GM18861 (cell line): ENCODE data around the gene WFIKKN2.
A peak's percentile ranks its signal among the peaks of the same experiment; 100 is the strongest.
"Not testable (repeated sequence)": the region's sequence is repeated elsewhere in the genome, so short reads cannot be mapped to it uniquely, and the experiment has no call there.

Source experiments
- ATAC-seq: cut with Tn5 transposase; IDR thresholded peaks from one replicate; pipeline ENCODE4 v1.9.1; 2021; ENCODE audit not compliant: unreplicated experiment

The WFIKKN2 gene

DNA sequence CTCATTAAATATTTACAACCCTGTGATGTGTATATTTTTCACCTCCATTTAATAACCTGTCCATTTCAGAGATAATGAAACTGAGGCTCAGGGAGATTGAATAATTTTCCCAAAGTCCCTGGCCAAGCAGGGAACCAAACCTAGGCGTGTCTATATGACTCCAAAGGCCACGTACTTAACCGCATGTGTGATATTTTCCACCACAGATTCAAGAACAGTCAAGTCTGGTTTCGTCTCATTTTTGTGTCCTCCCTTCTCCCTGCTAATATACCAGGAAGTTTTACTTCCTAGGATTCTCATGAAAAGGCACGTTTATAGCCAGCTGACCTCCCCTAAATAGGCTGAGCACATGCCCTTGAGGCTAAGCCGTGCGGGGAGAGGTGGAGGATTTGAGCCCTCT is 15.3 kb downstream of the WFIKKN2 start:
- ATAC-seq: no peak

DNA sequence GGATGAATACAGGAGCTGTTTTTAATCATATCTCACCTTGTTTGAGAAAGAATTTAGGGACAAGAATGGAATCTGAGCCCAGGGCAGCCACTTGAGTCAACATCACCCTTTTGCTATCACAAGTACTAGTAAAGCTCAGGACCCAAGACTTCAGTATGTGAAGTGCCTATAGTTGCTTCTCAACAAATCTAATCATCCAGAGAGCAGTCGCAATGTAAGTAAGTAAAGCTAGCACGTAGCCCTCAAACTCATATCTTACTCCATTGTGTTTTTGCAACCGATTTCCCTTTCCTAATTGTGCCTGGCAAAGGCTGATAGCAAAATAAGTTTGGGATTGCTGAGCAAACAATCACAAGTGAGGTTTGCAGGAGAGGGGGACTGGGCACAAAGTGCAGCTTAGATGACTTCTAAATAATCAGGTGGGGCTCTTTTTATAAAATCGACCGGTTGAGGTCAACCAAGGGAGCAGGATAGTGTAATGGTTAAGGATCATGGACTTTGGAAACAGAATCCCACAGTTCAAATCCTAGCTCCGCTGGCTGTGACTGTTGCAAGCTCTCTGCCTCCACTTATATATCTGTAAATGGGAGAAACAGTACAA is 17.7 kb downstream of the WFIKKN2 start:
- ATAC-seq: no peak

DNA sequence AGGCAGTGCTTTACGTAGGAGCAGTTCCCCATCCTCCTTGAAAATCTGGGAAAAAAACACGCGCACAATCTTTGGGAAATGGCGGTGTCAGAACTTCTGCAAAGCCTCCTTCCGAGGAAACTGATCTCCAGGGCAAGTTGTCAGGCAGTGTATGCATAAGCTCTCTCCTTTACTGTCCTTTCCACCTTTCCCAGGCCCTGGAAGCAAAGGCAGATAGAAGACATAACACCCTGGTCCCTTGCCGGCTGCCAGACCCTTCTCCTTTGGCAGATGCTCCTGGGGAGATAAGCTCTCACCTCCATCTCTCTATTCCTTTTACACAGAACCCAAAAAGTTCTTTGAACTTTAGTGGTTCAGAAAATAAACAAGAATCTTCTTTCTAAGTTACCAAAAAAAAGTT is 18.4 kb downstream of the WFIKKN2 start:
- no peak for ATAC-seq

- ATAC-seq: no peak
Observed at GRCh38 chr17:50855708-50856330, 20.4 kb downstream of the WFIKKN2 start.

DNA sequence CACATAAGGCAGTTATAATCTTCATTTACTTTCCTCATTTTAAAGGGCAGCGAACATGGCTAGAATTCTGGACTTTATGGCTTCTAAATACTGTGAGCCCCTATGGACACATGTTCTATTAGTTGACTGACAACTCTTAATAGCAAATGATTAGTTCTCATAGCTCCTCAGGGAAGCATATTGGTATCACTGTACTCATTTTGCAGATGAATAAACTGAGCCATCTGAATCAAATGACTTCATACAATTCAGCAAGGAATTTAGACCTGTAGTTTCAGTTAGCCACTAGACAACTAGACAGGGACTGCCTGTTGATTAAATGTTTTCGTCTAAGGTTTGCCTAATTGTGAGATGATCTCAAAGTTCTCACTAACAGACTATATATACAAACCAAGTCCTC is 21.0 kb downstream of the WFIKKN2 start:
- ATAC-seq: no peak

DNA sequence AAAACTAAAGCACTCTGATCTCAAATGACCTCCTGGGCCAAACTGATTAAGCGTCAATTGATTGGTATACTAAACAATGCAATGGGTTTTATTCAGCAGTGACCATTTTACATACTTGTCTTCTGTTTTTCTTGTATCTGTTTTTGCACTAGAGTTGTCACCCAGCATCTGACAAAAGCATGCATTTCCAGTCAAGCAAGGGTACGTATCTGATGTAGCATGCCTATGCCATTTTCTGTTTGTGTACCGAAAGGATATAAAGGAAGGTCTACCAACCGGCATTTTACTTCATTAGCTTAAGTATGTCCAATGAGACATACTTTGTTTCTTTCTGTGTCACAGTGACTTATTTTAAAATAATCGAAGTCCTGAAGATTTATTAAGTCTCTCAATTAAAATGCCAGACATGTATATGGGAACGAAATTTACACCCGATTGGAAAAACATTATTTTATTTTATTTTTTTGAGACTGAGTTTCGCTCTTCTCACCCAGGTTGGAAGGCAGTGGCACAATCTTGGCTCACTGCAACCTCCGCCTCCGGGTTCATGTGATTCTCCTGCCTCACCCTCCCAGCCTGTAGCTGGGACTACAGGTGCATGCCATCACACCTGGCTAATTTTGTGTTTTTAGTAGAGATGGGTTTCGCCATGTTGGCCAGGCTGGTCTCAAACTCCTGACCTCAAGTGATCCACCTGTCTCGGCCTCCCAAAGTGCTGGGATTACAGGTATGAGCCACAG is 23.3 kb downstream of the WFIKKN2 start:
- ATAC-seq: no peak

GRCh38 chr17:50859727-50860126 is 24.3 kb downstream of the WFIKKN2 start:
- ATAC-seq: not testable (repeated sequence)

GRCh38 chr17:50861334-50861676 is 25.9 kb downstream of the WFIKKN2 start:
- no peak for ATAC-seq

- ATAC-seq: no peak
Observed at GRCh38 chr17:50861822-50862528, 26.6 kb downstream of the WFIKKN2 start.

DNA sequence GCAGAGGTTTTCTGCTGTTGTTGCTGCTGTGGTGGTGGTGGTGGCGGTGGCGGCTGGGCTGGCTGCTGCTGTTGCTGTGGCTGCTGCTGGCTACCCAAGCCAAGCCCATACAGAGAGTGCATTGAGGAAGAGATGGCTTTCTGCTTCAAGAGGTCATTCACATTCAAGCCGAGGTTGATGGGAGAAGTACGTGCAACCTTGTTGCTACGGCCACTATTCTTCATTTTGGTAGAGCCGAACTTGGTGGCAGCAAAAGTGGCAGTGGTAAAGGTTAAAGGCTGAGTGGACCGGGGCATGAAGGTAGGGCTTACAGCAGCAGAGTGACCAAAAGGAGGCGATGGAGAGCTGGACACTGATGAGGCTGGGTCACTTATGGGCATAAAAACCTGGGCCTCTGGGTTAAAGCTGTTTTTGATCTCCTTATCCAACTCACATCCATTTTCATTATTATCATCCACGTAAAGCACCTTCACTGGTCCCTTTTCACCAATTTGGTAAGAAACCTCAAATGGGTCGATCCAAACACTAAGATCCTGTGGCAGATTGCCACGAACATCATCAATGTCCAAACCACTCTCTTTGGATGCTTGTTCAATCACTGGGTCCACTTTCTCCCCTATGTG is 27.9 kb downstream of the WFIKKN2 start:
- ATAC-seq: no peak

DNA sequence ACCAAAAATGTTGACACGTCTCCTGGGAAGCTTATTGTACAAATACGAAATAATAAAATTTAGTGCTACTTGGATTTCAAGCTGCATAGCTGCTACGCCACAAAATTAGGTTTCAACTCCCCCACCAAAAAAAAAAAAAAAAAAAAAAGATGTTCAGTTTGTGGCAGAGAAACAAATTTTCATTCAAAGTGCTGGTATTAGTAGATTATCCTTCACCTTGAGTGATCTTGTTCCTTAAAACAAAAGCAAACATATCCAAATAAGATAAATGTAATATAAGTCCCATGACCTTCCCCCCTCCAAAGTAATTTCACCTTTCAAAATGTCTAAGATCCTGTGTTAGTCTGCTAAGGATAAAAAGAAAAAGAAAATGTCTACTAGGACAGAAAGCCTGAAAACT is 28.5 kb downstream of the WFIKKN2 start:
- ATAC-seq: no peak

DNA sequence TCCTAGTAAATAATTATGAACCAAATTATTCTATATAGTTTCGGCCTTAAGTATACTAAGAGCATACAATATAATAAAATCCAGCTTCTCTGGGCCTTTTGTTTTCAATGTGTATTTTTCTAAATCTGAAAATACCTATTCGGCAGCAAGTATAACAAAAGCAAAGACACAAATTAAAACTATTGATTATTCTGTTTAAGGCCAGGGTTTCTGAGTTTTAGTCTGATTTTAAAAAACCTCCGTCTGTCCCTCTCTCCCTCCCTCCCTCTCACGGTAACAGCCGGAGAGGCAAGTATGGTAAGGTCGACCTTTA is 29.3 kb downstream of the WFIKKN2 start:
- ATAC-seq: no peak

- ATAC-seq: peak; percentile 12
Observed at GRCh38 chr17:50865060-50865867, 29.9 kb downstream of the WFIKKN2 start.

GRCh38 chr17:50865868-50866260 is 30.5 kb downstream of the WFIKKN2 start:
- no peak for ATAC-seq

- peak; percentile 52 for ATAC-seq
Observed at GRCh38 chr17:50866261-50866949, 31.0 kb downstream of the WFIKKN2 start, which contains the start of gene TOB1. Gene TOB1 (minus strand): TSS chr17:50866354. CDS start chr17:50864017, 2,337 bp downstream.

GRCh38 chr17:50866950-50867362 is 31.6 kb downstream of the WFIKKN2 start:
- ATAC-seq: no peak

DNA sequence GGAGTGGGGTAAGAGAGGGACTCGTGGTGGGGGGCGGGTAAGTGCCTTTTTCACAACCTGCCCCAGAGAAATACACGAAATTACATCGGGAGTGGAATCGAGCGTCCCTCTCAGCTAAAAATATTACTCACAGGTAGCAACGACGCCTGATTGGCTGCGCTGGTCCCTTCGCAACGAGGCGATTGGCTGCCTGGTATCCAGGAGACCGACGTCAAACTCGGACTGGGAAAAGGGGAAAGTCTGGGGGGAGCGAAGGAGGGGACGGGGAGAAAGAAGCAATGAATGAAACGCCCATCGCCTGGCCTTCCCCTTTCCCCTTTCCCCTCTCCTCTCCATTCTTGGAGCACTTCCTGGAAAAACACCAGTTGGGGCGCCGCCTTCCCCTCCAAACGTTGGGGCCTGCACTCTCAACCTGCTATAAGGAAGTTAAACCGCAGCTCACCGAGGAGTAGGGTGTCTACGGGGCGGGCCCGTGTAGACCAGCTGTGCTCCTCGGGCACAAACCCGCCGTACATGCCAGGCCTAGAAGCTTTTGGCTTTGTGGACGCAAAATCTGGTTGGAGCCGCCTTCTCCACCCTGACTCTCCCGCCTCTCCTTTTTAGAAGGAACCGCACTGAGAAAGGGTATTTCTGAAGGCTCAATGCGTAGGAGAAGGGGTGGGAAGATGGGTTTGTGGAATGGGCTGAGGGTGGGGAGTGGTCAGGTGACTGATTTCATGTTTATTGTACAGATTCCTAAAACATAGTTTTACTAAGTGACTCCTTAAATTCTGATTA is 32.2 kb downstream of the WFIKKN2 start:
- no peak for ATAC-seq

GRCh38 chr17:50868140-50868438 is 32.7 kb downstream of the WFIKKN2 start:
- ATAC-seq: no peak

DNA sequence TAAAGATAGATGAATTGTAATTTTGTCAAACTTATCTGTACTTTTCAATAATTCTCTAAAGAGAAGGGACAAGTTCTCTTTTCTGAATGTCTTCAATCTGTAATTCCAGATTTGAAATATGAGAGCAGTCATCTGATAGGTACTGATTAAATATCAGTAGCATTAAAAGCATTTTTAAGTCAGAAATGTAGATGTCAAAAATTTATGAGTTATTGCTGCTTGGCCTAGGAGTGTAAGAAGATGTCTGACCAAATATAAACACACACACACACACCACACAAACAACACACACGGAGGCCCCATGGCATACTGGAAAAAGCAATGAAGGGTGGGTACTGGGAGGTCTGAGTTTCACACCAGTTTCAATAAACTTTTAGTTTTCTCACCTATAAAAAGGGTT is 33.2 kb downstream of the WFIKKN2 start:
- no peak for ATAC-seq
